GM19324 (cell line): ENCODE data around the gene PTPRB.
"Not testable (repeated sequence)": the region's sequence is repeated elsewhere in the genome, so short reads cannot be mapped to it uniquely, and the experiment has no call there.

Experiments
- ATAC-seq: cut with Tn5 transposase; IDR thresholded peaks from one replicate; pipeline ENCODE4 v1.9.1; 2021; ENCODE audit warnings: mild to moderate bottlenecking, moderate library complexity; ENCODE audit not compliant: unreplicated experiment, low FRiP score

PTPRB gene

GRCh38 chr12:70550180-70550577 is 87.0 kb downstream of the PTPRB start:
- no peak for ATAC-seq

- no peak for ATAC-seq
Observed at GRCh38 chr12:70549340-70550179, 87.7 kb downstream of the PTPRB start.

- no peak for ATAC-seq
Observed at GRCh38 chr12:70543444-70543843, 93.8 kb downstream of the PTPRB start.

- ATAC-seq, result no peak
Observed at GRCh38 chr12:70540996-70541395, 96.2 kb downstream of the PTPRB start.

GRCh38 chr12:70536650-70537049 is 100.6 kb downstream of the PTPRB start:
- ATAC-seq, result no peak

GRCh38 chr12:70535896-70536374 is 101.3 kb downstream of the PTPRB start:
- ATAC-seq, result no peak

- no peak for ATAC-seq
Observed at GRCh38 chr12:70534466-70534865, 102.8 kb downstream of the PTPRB start.

- no peak for ATAC-seq
Observed at GRCh38 chr12:70529647-70530046, 107.6 kb downstream of the PTPRB start.

GRCh38 chr12:70520847-70521246 is 116.4 kb downstream of the PTPRB start:
- ATAC-seq, result no peak

- ATAC-seq, result no peak
Observed at GRCh38 chr12:70513426-70513825, 123.8 kb downstream of the PTPRB start.

- ATAC-seq, result no peak
Observed at GRCh38 chr12:70508178-70508577, 129.1 kb downstream of the PTPRB start.

GRCh38 chr12:70507442-70507841 is 129.8 kb downstream of the PTPRB start:
- no peak for ATAC-seq

GRCh38 chr12:70497508-70497907 is 139.7 kb downstream of the PTPRB start:
- ATAC-seq, result no peak

GRCh38 chr12:70492904-70493303 is 144.3 kb downstream of the PTPRB start:
- ATAC-seq, result not testable (repeated sequence)

- ATAC-seq, result not testable (repeated sequence)
Observed at GRCh38 chr12:70490928-70491327, 146.3 kb downstream of the PTPRB start.

GRCh38 chr12:70487440-70487839 is 149.8 kb downstream of the PTPRB start:
- ATAC-seq, result peak; percentile 51

GRCh38 chr12:70486588-70486987 is 150.6 kb downstream of the PTPRB start:
- ATAC-seq, result no peak

GRCh38 chr12:70485704-70486103 is 151.5 kb downstream of the PTPRB start:
- no peak for ATAC-seq

- ATAC-seq, result no peak
Observed at GRCh38 chr12:70484464-70484863, 152.8 kb downstream of the PTPRB start.

GRCh38 chr12:70482764-70483163 is 154.5 kb downstream of the PTPRB start:
- no peak for ATAC-seq

- ATAC-seq, result no peak
Observed at GRCh38 chr12:70469221-70469820, 167.9 kb downstream of the PTPRB start.

- ATAC-seq, result no peak
Observed at GRCh38 chr12:70468741-70469140, 168.5 kb downstream of the PTPRB start.
